KMS-11 (cell line): ENCODE measurements around the gene PDE4D.
A peak's percentile ranks its signal among the peaks of the same experiment; 100 is the strongest.

Experiments
- H2AFZ ChIP-seq: fragments of 200-600 bp; sonication (generic); 2 replicates; pipeline ENCODE4 v1.6.1; 2016; ENCODE audit warnings: antibody characterized with exemption, mixed run types, low read depth
- H3K27ac ChIP-seq: fragments of 200-600 bp; sonication (generic); 2 replicates; pipeline ENCODE4 v1.6.1; 2016; ENCODE audit warnings: mild to moderate bottlenecking, mixed run types
- H3K27me3 ChIP-seq: fragments of 200-600 bp; sonication (generic); 2 replicates; pipeline ENCODE4 v1.6.1; 2017; ENCODE audit warnings: mild to moderate bottlenecking, low read depth, mixed run types, moderate library complexity; ENCODE audit not compliant: insufficient read depth
- H3K36me3 ChIP-seq: fragments of 200-600 bp; sonication (generic); 2 replicates; pipeline ENCODE4 v1.6.1; 2017; ENCODE audit warnings: mild to moderate bottlenecking, mixed run types; ENCODE audit not compliant: insufficient read depth
- H3K4me1 ChIP-seq: fragments of 200-600 bp; sonication (generic); 2 replicates; pipeline ENCODE4 v1.6.1; 2016; ENCODE audit warnings: mild to moderate bottlenecking, low read depth, mixed run types; ENCODE audit not compliant: poor library complexity, severe bottlenecking
- H3K4me2 ChIP-seq: fragments of 200-600 bp; sonication (generic); 2 replicates; pipeline ENCODE4 v1.7.0; 2016; ENCODE audit warnings: mild to moderate bottlenecking, mixed run types
- H3K4me3 ChIP-seq: fragments of 200-600 bp; sonication (generic); IDR thresholded peaks from 2 replicates; pipeline ENCODE4 v1.6.1; 2017; ENCODE audit warnings: low read depth, low read length, mixed read lengths; ENCODE audit not compliant: insufficient read depth
- H3K79me2 ChIP-seq: fragments of 200-600 bp; sonication (generic); 2 replicates; pipeline ENCODE4 v1.6.1; 2016; ENCODE audit warnings: low read depth, mixed run types; ENCODE audit not compliant: insufficient read depth
- H3K9ac ChIP-seq: fragments of 200-600 bp; sonication (generic); 2 replicates; pipeline ENCODE4 v1.6.1; 2016; ENCODE audit warnings: mild to moderate bottlenecking, mixed run types
- H4K20me1 ChIP-seq: fragments of 200-600 bp; sonication (generic); 2 replicates; pipeline ENCODE4 v1.6.1; 2016; ENCODE audit warnings: mild to moderate bottlenecking, mixed run types; ENCODE audit not compliant: insufficient read depth
- CTCF ChIP-seq: fragments of 200-600 bp; sonication (generic); conservative IDR thresholded peaks from 2 replicates; pipeline ENCODE4 v1.6.1; 2017; ENCODE audit warnings: low read depth, mild to moderate bottlenecking, antibody characterized with exemption, low read length, moderate library complexity, mixed read lengths

Gene PDE4D

GRCh38 chr5:59146729-59147128 is 746.8 kb downstream of the PDE4D start:
- H3K79me2 ChIP-seq: no peaks in the 10 kb centered on the region
- no peak overlapping the region for H3K4me2 ChIP-seq
- H3K9ac ChIP-seq: no peak overlapping the region
- H3K4me1 ChIP-seq: peaks cover 46% of the 10 kb centered on the region
- no peak overlapping the region for H3K27ac ChIP-seq
- H3K36me3 ChIP-seq: no peaks in the 10 kb centered on the region
- no peaks in the 10 kb centered on the region for H4K20me1 ChIP-seq
- H3K4me3 ChIP-seq: no peak overlapping the region
- H3K27me3 ChIP-seq: no peaks in the 10 kb centered on the region
- TF ChIP-seq CTCF: no peak
- H2AFZ ChIP-seq: no peak overlapping the region

- H3K4me1 ChIP-seq: peaks cover 52% of the 10 kb centered on the region
- H2AFZ ChIP-seq: no peak overlapping the region
- H3K27ac ChIP-seq: no peak overlapping the region
- peak overlapping the region; percentile 56 for H3K4me2 ChIP-seq
- no peaks in the 10 kb centered on the region for H3K27me3 ChIP-seq
- no peak overlapping the region for H3K4me3 ChIP-seq
- TF ChIP-seq CTCF: no peak
- H4K20me1 ChIP-seq: no peaks in the 10 kb centered on the region
- H3K79me2 ChIP-seq: no peaks in the 10 kb centered on the region
- H3K36me3 ChIP-seq: no peaks in the 10 kb centered on the region
- H3K9ac ChIP-seq: no peak overlapping the region
Observed at GRCh38 chr5:59143926-59144333, 749.6 kb downstream of the PDE4D start.

- Histone ChIP-seq H3K27ac (no peak overlapping the region), H4K20me1 (no peaks in the 10 kb centered on the region), H3K4me1 (peaks cover 57% of the 10 kb centered on the region)
Observed at GRCh38 chr5:59142927-59143326, 750.6 kb downstream of the PDE4D start.

GRCh38 chr5:59142138-59142537 is 751.4 kb downstream of the PDE4D start:
- H3K27ac ChIP-seq: no peak overlapping the region
- no peak overlapping the region for H3K9ac ChIP-seq
- TF ChIP-seq CTCF: no peak

More at GRCh38 chr5:59142927-59143326, 750.6 kb downstream of the PDE4D start:
- Histone ChIP-seq H3K4me2 (no peak overlapping the region), H2AFZ (no peak overlapping the region), H3K27me3 (no peaks in the 10 kb centered on the region), H3K9ac (no peak overlapping the region), H3K79me2 (no peaks in the 10 kb centered on the region), H3K36me3 (no peaks in the 10 kb centered on the region), H3K4me3 (no peak overlapping the region)
- TF ChIP-seq CTCF: no peak

More at GRCh38 chr5:59142138-59142537, 751.4 kb downstream of the PDE4D start:
- H3K4me3 ChIP-seq: no peak overlapping the region
- H3K79me2 ChIP-seq: no peaks in the 10 kb centered on the region
- no peak overlapping the region for H3K4me2 ChIP-seq
- peaks cover 61% of the 10 kb centered on the region for H3K4me1 ChIP-seq
- H2AFZ ChIP-seq: no peak overlapping the region
- no peaks in the 10 kb centered on the region for H4K20me1 ChIP-seq
- no peaks in the 10 kb centered on the region for H3K36me3 ChIP-seq
- no peaks in the 10 kb centered on the region for H3K27me3 ChIP-seq
